ENCODE data around the gene CHST10. TPM values are rescaled to one million over a fixed set of nuclear protein-coding genes. Genes with fewer than 3 reads are reported as not detected.
A peak's percentile ranks its signal among the peaks of the same experiment; 100 is the strongest.

CHST10 gene
- total RNA-seq, 2 donors from 2014 or later, result 2.1 to 2.8 TPM

DNA sequence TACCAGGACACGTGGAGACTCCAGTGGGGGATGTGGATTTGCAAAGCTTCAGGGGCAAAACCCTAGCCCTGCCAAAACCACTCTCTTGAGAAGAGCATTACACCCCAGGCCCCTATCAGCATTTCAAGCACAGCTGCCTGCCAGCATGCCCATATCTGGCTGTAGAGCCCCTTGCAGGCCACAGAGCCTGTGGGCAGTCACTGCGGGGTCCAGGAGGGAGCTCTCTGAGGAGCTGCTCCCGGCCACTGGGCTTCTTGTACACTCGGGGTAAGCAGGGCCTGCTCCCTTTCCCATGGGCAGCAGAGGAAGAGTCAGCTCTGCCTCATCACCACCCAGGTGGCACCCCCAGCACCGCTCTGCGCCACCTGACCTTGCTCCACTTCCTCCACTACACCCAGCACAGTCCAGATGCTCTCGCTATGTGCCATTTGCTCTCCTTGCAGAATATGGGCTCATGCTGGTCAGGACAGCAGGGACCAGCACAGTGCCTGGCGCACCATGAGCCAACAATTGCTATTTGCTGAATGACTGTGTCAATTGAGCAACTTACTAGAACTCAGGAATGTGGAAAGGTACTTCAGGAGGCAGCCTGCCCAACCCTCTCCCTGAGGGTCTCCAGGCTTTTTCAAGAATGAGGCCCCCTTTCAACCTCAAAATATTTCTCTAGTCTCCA lies 7.4 kb downstream of the CHST10 start:
- DNase-seq (no peak), ATAC-seq (no peak)
- Mint-ChIP-seq H3K36me3 (ENCODE audit: low read depth) (no peaks in the 10 kb centered on the region), H3K4me3 (no peak overlapping the region), H3K27me3 (no peaks in the 10 kb centered on the region), H3K27ac (peak overlapping the region; percentile 65), H3K4me1 (peaks cover 10% of the 10 kb centered on the region)
- no peaks in the 10 kb centered on the region for H3K9me3 ChIP-seq (ENCODE audit: control insufficient read depth, low read length, poor library complexity, severe bottlenecking)

DNA sequence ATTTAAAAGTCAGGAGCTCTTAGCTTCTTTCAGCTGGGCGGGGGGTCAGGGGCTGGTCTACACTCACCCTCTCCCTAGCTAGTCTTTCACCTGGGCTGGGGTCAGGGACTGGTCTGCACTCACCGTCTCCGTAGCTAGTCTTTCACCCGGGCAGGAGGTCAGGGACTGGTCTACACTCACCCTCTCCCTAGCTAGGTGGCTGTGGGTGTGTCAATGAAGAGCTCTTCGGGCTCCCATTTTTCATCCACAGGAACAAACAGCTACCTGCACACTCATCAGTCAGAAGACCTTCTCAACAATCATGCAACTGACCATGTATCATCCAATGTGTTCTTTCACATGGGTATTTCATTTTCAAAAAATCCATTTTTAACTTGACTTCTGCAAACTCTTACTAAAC lies 8.0 kb downstream of the CHST10 start:
- H3K27ac Mint-ChIP-seq, result no peak overlapping the region
- no peak overlapping the region for H3K4me3 Mint-ChIP-seq
- peaks cover under 1% of the 10 kb centered on the region for H3K36me3 Mint-ChIP-seq (ENCODE audit: low read depth)
- no peak for ATAC-seq
- no peaks in the 10 kb centered on the region for H3K9me3 ChIP-seq (ENCODE audit: control insufficient read depth, low read length, poor library complexity, severe bottlenecking)
- peaks cover 11% of the 10 kb centered on the region for H3K4me1 Mint-ChIP-seq
- no peaks in the 10 kb centered on the region for H3K27me3 Mint-ChIP-seq
- no peak for DNase-seq

DNA sequence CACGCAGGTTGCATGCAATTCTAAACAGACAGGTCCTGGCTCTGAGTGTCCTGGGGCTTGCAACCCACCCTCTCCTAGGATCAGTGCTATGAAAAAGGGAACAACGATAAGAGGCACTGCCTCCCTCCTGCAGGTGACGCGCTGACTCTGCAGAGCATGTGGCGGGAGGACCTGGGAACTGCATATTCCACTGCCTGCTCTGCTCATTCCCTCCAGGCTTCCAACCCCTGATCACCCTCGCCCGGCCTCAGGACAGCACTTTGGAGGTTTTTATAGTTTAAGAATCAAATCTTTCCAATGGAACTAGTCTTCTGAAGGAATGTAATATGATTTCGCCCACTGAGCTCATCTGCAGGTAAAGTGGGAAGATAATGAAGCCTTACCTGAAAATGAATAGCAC lies 8.5 kb downstream of the CHST10 start:
- H3K27ac Mint-ChIP-seq, result no peak overlapping the region
- ATAC-seq (no peak), DNase-seq (no peak)
- peaks cover 14% of the 10 kb centered on the region for H3K4me1 Mint-ChIP-seq
- H3K4me3 Mint-ChIP-seq, result no peak overlapping the region
- H3K9me3 ChIP-seq (ENCODE audit: control insufficient read depth, low read length, poor library complexity, severe bottlenecking), result no peaks in the 10 kb centered on the region
- peaks cover 3% of the 10 kb centered on the region for H3K36me3 Mint-ChIP-seq (ENCODE audit: low read depth)
- no peaks in the 10 kb centered on the region for H3K27me3 Mint-ChIP-seq

- H3K36me3 Mint-ChIP-seq (ENCODE audit: low read depth), result peaks cover 3% of the 10 kb centered on the region
- no peaks in the 10 kb centered on the region for H3K9me3 ChIP-seq (ENCODE audit: control insufficient read depth, low read length, poor library complexity, severe bottlenecking)
- DNase-seq (no peak), ATAC-seq (no peak)
- H3K27me3 Mint-ChIP-seq, result no peaks in the 10 kb centered on the region
- H3K4me3 Mint-ChIP-seq, result no peak overlapping the region
- peaks cover 12% of the 10 kb centered on the region for H3K4me1 Mint-ChIP-seq
- no peak overlapping the region for H3K27ac Mint-ChIP-seq
These were observed 9.4 kb downstream of the CHST10 start for GRCh38 chr2:100408104-100408503.

DNA sequence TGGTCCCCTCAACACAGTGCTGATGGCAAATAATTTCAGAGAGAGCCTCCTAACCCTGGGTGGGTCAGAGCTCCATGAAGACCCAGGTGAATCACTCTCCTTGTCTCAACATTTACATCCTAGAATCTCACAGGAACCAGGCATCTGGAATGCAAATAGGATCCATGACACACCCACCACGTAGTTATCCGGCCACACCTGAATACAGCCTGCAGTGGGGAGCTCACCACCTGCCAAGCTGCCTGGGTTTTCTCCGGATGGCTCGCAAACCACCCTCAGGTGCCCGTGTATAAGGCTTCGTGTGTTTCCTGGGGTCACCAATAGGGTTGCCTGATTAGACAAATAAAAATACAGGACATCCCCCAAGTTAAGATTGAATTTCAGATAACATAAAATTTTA lies 9.9 kb downstream of the CHST10 start:
- ATAC-seq, result no peak
- H3K4me3 Mint-ChIP-seq, result no peak overlapping the region

DNA sequence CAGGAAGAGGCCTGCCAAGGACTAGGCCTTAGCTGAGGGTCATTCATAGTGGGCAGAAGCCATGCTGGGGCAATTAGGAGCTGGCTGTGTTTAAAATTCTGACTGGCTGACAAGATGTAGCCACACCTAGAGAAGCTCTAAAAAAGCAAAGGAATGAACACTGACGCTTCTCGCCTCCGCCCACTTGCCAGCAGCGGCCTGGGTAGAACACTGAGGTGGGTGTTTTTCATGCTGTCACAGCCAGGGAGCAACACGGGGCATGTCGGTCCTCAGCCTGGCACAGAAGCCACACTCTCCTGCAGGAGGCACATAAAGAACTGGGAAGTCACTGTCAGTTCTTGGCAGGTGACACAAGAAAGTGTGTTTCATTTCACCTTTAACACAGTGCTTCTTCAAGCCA lies 10.4 kb downstream of the CHST10 start:
- Mint-ChIP-seq H3K4me3 (no peak overlapping the region), H3K27ac (no peak overlapping the region), H3K36me3 (ENCODE audit: low read depth) (peaks cover 3% of the 10 kb centered on the region), H3K27me3 (no peaks in the 10 kb centered on the region), H3K4me1 (peaks cover 12% of the 10 kb centered on the region)
- DNase-seq (no peak), ATAC-seq (no peak)
- H3K9me3 ChIP-seq (ENCODE audit: control insufficient read depth, low read length, poor library complexity, severe bottlenecking), result no peaks in the 10 kb centered on the region

More for the DNA sequence above, 9.9 kb downstream of the CHST10 start:
- Mint-ChIP-seq H3K36me3 (ENCODE audit: low read depth) (peaks cover 3% of the 10 kb centered on the region), H3K4me1 (peaks cover 12% of the 10 kb centered on the region), H3K27me3 (no peaks in the 10 kb centered on the region), H3K27ac (no peak overlapping the region)
- no peak for DNase-seq
- no peaks in the 10 kb centered on the region for H3K9me3 ChIP-seq (ENCODE audit: control insufficient read depth, low read length, poor library complexity, severe bottlenecking)

GRCh38 chr2:100406120-100406508 lies 11.4 kb downstream of the CHST10 start:
- H3K27ac Mint-ChIP-seq, result no peak overlapping the region
- ATAC-seq (no peak), DNase-seq (no peak)
- peaks cover 10% of the 10 kb centered on the region for H3K4me1 Mint-ChIP-seq
- no peak overlapping the region for H3K4me3 Mint-ChIP-seq
- H3K36me3 Mint-ChIP-seq (ENCODE audit: low read depth), result peaks cover 3% of the 10 kb centered on the region
- no peaks in the 10 kb centered on the region for H3K9me3 ChIP-seq (ENCODE audit: control insufficient read depth, low read length, poor library complexity, severe bottlenecking)
- H3K27me3 Mint-ChIP-seq, result no peaks in the 10 kb centered on the region

- no peak for DNase-seq
- Mint-ChIP-seq H3K36me3 (ENCODE audit: low read depth) (peaks cover 3% of the 10 kb centered on the region), H3K4me3 (no peak overlapping the region), H3K27me3 (no peaks in the 10 kb centered on the region), H3K27ac (no peak overlapping the region), H3K4me1 (peaks cover 10% of the 10 kb centered on the region)
- no peak for ATAC-seq
- no peaks in the 10 kb centered on the region for H3K9me3 ChIP-seq (ENCODE audit: control insufficient read depth, low read length, poor library complexity, severe bottlenecking)
These were observed 11.9 kb downstream of the CHST10 start for GRCh38 chr2:100405403-100406119.

- Mint-ChIP-seq H3K27me3 (no peaks in the 10 kb centered on the region), H3K36me3 (ENCODE audit: low read depth) (peaks cover 3% of the 10 kb centered on the region), H3K4me1 (peaks cover 10% of the 10 kb centered on the region), H3K4me3 (no peak overlapping the region), H3K27ac (peak overlapping the region; percentile 51)
- no peaks in the 10 kb centered on the region for H3K9me3 ChIP-seq (ENCODE audit: control insufficient read depth, low read length, poor library complexity, severe bottlenecking)
- no peak for DNase-seq
- ATAC-seq, result no peak
These were observed 13.1 kb downstream of the CHST10 start for GRCh38 chr2:100404411-100404810.

DNA sequence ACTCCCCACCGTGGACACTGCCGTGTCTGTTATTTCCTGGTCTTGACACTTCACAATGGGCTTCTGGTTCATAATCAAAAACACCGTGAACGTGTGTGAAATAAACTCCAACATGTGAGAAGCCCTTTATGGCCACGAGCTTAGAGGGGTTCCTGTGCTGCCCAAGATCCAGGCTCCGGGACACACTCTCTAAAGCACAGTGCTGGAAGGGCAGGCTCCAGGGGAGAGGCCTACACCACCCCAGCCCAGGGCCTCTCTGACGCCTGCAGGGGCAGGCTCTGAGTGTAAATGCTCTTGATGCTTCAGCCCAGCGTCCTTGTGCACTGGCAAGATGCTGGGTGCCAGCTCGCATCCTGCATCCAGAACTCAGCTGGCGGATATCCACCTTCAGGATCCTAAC lies 13.7 kb downstream of the CHST10 start:
- ATAC-seq, result no peak
- H3K9me3 ChIP-seq (ENCODE audit: control insufficient read depth, low read length, poor library complexity, severe bottlenecking), result no peaks in the 10 kb centered on the region
- no peak overlapping the region for H3K4me3 Mint-ChIP-seq
- H3K36me3 Mint-ChIP-seq (ENCODE audit: low read depth), result peaks cover 3% of the 10 kb centered on the region
- H3K27ac Mint-ChIP-seq, result no peak overlapping the region
- DNase-seq, result no peak
- H3K27me3 Mint-ChIP-seq, result no peaks in the 10 kb centered on the region
- H3K4me1 Mint-ChIP-seq, result peaks cover 10% of the 10 kb centered on the region

DNA sequence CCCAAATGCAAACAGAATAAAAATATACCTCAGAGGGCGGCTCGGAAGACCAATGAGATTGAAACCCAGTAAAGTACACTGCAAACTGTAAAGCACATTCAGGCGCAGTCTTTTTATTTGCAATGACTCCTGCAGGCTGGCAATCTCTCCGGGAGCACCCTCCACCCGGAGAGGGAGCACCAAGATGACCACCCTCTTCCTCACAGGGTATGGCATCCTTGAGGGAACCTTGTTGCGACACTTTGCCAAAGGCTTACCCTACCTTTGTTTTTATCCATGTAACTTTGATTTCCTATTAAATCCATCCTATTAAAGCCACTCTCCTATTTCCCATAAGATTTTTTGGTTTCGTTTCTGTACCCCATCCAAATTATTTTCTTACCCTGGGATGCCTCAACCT lies 16.2 kb downstream of the CHST10 start:
- DNase-seq (no peak), ATAC-seq (no peak)
- H3K4me3 Mint-ChIP-seq, result no peak overlapping the region
- H3K36me3 Mint-ChIP-seq (ENCODE audit: low read depth), result peaks cover 3% of the 10 kb centered on the region
- peaks cover 7% of the 10 kb centered on the region for H3K4me1 Mint-ChIP-seq
- H3K9me3 ChIP-seq (ENCODE audit: control insufficient read depth, low read length, poor library complexity, severe bottlenecking), result no peaks in the 10 kb centered on the region
- H3K27me3 Mint-ChIP-seq, result no peaks in the 10 kb centered on the region
- no peak overlapping the region for H3K27ac Mint-ChIP-seq

DNA sequence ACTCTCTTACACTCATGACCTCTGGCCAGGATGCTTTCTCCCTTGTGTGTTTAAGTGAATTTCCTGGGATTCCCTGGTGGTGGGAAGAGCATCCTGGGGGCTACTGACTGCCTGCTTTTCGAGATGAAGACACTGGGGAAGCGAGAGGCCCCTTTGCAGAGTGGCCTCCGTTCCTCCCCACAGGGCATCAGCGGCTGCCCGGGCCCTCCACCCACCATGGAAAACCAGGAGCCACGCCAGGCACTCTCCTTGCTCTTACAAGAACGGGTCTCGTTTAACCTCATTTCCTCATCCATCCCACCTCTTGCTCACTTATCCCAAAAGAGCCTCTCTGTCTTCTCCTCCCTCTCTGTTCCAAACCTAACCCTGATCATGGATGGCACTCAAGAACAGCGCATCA lies 17.8 kb downstream of the CHST10 start:
- H3K27ac Mint-ChIP-seq, result no peak overlapping the region
- no peaks in the 10 kb centered on the region for H3K27me3 Mint-ChIP-seq
- H3K4me3 Mint-ChIP-seq, result no peak overlapping the region
- DNase-seq (no peak), ATAC-seq (no peak)
- no peaks in the 10 kb centered on the region for H3K9me3 ChIP-seq (ENCODE audit: control insufficient read depth, low read length, poor library complexity, severe bottlenecking)
- peaks cover 3% of the 10 kb centered on the region for H3K36me3 Mint-ChIP-seq (ENCODE audit: low read depth)
- peaks cover 7% of the 10 kb centered on the region for H3K4me1 Mint-ChIP-seq

DNA sequence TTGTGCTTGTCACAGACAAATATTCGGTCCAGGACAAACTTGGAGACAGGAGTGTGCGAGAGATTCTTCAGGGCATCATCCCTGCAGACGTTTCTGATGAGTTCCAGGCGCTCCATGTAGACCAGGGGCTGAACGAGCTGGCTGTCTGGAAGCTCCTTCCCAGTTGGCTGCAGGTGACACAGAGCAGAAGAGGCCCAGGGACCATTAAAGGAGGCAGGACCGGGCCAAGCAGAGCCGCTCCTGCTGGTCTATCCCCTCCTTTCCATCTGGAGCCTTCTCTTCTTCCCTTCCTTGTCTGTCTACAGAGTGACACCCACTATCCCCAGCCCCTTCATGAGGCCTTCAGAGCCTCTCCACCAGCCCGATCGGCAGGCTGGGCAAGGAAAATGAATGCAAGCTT lies 19.5 kb downstream of the CHST10 start:
- H3K27ac Mint-ChIP-seq, result no peak overlapping the region
- peaks cover 3% of the 10 kb centered on the region for H3K4me1 Mint-ChIP-seq
- ATAC-seq (no peak), DNase-seq (no peak)
- no peaks in the 10 kb centered on the region for H3K27me3 Mint-ChIP-seq
- no peaks in the 10 kb centered on the region for H3K9me3 ChIP-seq (ENCODE audit: control insufficient read depth, low read length, poor library complexity, severe bottlenecking)
- H3K36me3 Mint-ChIP-seq (ENCODE audit: low read depth), result no peaks in the 10 kb centered on the region
- H3K4me3 Mint-ChIP-seq, result no peak overlapping the region
